ENCODE data around the gene BIN1.

DNA sequence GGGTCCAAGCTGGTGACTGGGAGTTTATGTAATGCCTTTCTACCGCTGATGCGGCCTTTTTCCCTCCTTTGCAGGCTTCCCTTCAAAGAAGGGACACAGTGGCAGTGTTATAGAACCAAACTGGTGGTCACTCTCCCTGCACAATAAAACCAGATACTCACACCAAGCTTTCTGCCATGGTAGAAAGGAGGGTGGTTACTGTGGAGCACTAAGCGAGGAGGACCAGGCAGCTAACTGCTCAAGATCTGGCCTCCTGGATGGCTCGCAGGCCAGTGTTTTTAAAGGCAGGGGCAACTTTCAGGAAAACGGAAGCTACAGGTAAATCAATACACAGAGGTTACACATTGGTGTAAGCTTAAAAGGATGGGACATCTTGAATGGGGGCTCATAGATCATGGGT is 89.4 kb downstream of the BIN1 start:
- TF ChIP-seq CTCF (conservative IDR thresholded peaks at IDR 0.05; ENCODE audit: low read depth, low read length) (no peak), EZH2 (IDR thresholded peaks at IDR 0.05; ENCODE audit: low read length, unreplicated experiment) (no peak), EZH2phosphoT487 (IDR thresholded peaks at IDR 0.05; ENCODE audit: borderline replicate concordance, low read length) (no peak)
